Hypothalamus (tissue), 51 donors: ENCODE measurements around the gene NOPCHAP1.

Experiments
- DNase-seq, 51 donors: peaks; one replicate each; lab custom pipeline; 2025; lab: John Stamatoyannopoulos, UW

Gene NOPCHAP1

GRCh38 chr12:105018012-105018411 is 31.9 kb downstream of the NOPCHAP1 start:
- DNase-seq = no peak

GRCh38 chr12:105018776-105019175 is 32.7 kb downstream of the NOPCHAP1 start:
- DNase-seq = no peak

- DNase-seq = no peak
These were observed 34.3 kb downstream of the NOPCHAP1 start for GRCh38 chr12:105020241-105020962.

GRCh38 chr12:105024928-105025327 is 38.8 kb downstream of the NOPCHAP1 start:
- DNase-seq = no peak

GRCh38 chr12:105025890-105026289 is 39.8 kb downstream of the NOPCHAP1 start:
- DNase-seq = peak in 19 of 51 donors; percentile 2 to 34 (median 8)

GRCh38 chr12:105026411-105026810 is 40.3 kb downstream of the NOPCHAP1 start:
- no peak for DNase-seq

GRCh38 chr12:105030820-105031807 is 45.0 kb downstream of the NOPCHAP1 start:
- no peak for DNase-seq

GRCh38 chr12:105032703-105033357 is 46.7 kb downstream of the NOPCHAP1 start:
- DNase-seq = no peak

- DNase-seq = no peak
These were observed 47.7 kb downstream of the NOPCHAP1 start for GRCh38 chr12:105033851-105034250.
